Mammary epithelial cell (primary cell): Measurements from ENCODE around the gene AAR2.

Experiments
- CTCF ChIP-seq, 2 donors: IDR thresholded peaks in 1 of 2; conservative IDR thresholded peaks in 1 of 2; 2 replicates each; pipeline ENCODE4 v1.5.1; 2011 to 2012; ENCODE audit warnings: inconsistent platforms in 2 of 2, low read length in 2 of 2, mild to moderate bottlenecking in 2 of 2, control low read depth in 1 of 2, low read depth in 1 of 2; ENCODE audit not compliant: insufficient read depth in 1 of 2; ENCODE audit errors: extremely low read depth in 1 of 2
- EZH2 ChIP-seq: IDR thresholded peaks from 2 replicates; pipeline ENCODE4 v1.6.1; 2012; ENCODE audit warnings: low read length, inconsistent platforms, borderline replicate concordance

DNA sequence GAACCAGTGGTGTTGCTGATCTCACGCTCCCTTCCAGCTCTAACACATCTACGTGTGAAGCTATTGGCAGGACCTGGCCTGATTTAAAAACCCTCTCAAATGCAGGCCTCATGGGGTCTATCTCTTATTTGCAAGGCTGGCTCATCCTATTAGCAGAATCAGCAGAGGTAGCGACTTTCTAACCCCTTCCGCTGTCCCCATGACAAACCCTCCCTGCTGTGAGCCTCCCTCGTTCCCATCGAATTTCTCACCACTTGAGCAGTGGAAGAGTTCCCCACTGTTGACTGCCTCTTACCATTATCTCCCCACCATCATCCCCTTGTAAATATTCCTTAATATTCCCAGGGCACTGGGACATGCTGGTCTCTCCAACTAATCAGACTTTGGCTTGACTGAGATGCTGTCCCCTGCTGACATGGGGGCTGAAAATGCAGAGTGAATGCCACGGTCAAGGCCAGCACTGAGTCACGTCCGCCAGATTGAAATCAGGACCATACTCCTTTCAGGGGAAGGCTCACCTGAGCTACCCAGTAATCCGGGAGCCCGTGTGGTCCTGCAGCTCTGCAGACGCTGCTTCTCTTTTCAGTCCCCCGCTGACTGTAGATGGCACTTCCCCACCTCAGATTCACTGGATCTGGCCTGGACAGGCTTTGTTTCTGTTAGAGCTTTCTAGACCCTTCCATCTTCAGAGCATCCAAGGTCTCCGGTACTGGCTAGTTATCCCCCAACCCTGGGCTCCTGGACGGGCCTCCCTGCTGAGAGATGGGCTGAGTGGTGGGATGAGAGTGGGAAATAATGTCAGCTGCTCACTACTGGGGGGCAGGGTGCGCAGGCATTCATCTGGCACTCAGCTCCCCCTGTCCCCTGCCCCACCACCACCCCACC, 23.1 kb downstream of the AAR2 start:
- TF ChIP-seq CTCF (conservative IDR thresholded peaks at IDR 0.05 in 1 of 2, IDR thresholded peaks at IDR 0.05 in 1 of 2; ENCODE audit: extremely low read depth in 1 of 2, insufficient read depth in 1 of 2, low read depth in 1 of 2, low read length in 2 of 2) (no peak), EZH2 (no peak)
